HepG2 (cell line): ENCODE measurements around the gene PPP1R9B. TPM values are rescaled to one million over a fixed set of nuclear protein-coding genes. Genes with fewer than 3 reads are reported as not detected.

Experiments used
- ATAC-seq: fragments of 200-7000 bp; cut with Tn5 transposase; 3 replicates; pipeline ENCODE4 v1.9.1; 2020; ENCODE audit warnings: mild to moderate bottlenecking, moderate library complexity
- BruUV-seq: library from RNA; stranded (reverse); fragments of 400-500 nt; replicated peaks from 2 replicates; lab custom pipeline; 2021; lab: Mats Ljungman, UMichigan
- CTCF ChIA-PET: fragments of 300-600 bp; formaldehyde crosslinking; extraction: SDS; loops from one replicate; lab custom pipeline; 2021; ENCODE audit warnings: low total read pairs, inconsistent platforms, low intra/inter-chr PET ratio; lab: Yijun Ruan, JAX
- POLR2A ChIA-PET: fragments of 350-600 bp; sonication (Branson Sonifier 250); formaldehyde crosslinking; loops from one replicate; lab custom pipeline; 2020; ENCODE audit warnings: antibody characterized with exemption, inconsistent platforms; lab: Yijun Ruan, JAX
- DNase-seq: peaks from one replicate; pipeline ENCODE4 v3.0.0-alpha.2; 2015; ENCODE audit warnings: low spot score
- FAIRE-seq: peaks from 3 replicates; lab custom pipeline; 2011; peaks lifted over from hg19 to GRCh38; lab: Jason Lieb, UNC
- H2AFZ ChIP-seq: one replicate; pipeline ENCODE4 v1.6.1; 2011; ENCODE audit warnings: low read length, inconsistent platforms
- H3K27ac ChIP-seq: fragments of 300-600 bp; 3 replicates; pipeline ENCODE4 v1.8.0; 2011; ENCODE audit warnings: mixed run types, mild to moderate bottlenecking, mixed read lengths, low read length, inconsistent platforms; ENCODE audit not compliant: insufficient read depth; ENCODE audit errors: extremely low read length
- H3K27me3 ChIP-seq, 2 experiments: fragments of 200-600 bp in 1 of 2; 2 replicates in 1 of 2; 3 replicates in 1 of 2; pipeline versions ENCODE4 v1.6.0 to v1.8.0; 2011; ENCODE audit warnings: low read length in 2 of 2, mild to moderate bottlenecking in 2 of 2, moderate library complexity in 2 of 2, inconsistent platforms in 1 of 2; ENCODE audit not compliant: insufficient read depth in 2 of 2, control insufficient read depth in 1 of 2
- H3K36me3 ChIP-seq, 2 experiments: fragments of 200-600 bp in 1 of 2; replicated peaks in 1 of 2; 2 replicates in 1 of 2; 3 replicates in 1 of 2; pipeline versions ENCODE4 v1.5.1 to v1.8.0; 2011; ENCODE audit warnings: low read length in 2 of 2, inconsistent platforms in 1 of 2; ENCODE audit not compliant: insufficient read depth in 2 of 2, control insufficient read depth in 1 of 2
- H3K4me1 ChIP-seq: 2 replicates; pipeline ENCODE4 v1.5.1; 2012; ENCODE audit warnings: low read length, inconsistent platforms; ENCODE audit not compliant: insufficient read depth
- H3K4me2 ChIP-seq: 2 replicates; pipeline ENCODE4 v1.6.0; 2011; ENCODE audit warnings: low read depth, low read length, inconsistent platforms
- H3K4me3 ChIP-seq, 3 experiments: fragments of 200-600 bp in 1 of 3; sonication (generic), shearing (Covaris generic) in 1 of 3; replicated peaks in 1 of 3; 2 replicates each; pipeline ENCODE4 v1.5.1; 2011 to 2016; ENCODE audit warnings: low read length in 3 of 3, inconsistent platforms in 2 of 3, low read depth in 2 of 3, mild to moderate bottlenecking in 2 of 3, control low read depth in 1 of 3, mixed read lengths in 1 of 3; ENCODE audit not compliant: insufficient read depth in 1 of 3
- H3K79me2 ChIP-seq: one replicate; pipeline ENCODE4 v1.6.1; 2011; ENCODE audit warnings: low read length, inconsistent platforms; ENCODE audit not compliant: insufficient read depth
- H3K9ac ChIP-seq: 2 replicates; pipeline ENCODE4 v1.6.0; 2011; ENCODE audit warnings: mild to moderate bottlenecking, low read depth, low read length, inconsistent platforms; ENCODE audit not compliant: insufficient read depth
- H3K9me3 ChIP-seq: 2 replicates; pipeline ENCODE4 v1.5.1; 2012; ENCODE audit warnings: mild to moderate bottlenecking, low read length
- H4K20me1 ChIP-seq: 2 replicates; pipeline ENCODE4 v1.6.0; 2011; ENCODE audit warnings: inconsistent platforms, mild to moderate bottlenecking, low read length, moderate library complexity; ENCODE audit not compliant: insufficient read depth
- AFF4 ChIP-seq: sonication (generic); formaldehyde crosslinking; IDR thresholded peaks from 2 replicates; pipeline ENCODE4 v1.4.0; 2020; ENCODE audit warnings: missing genetic modification reagents
- ARNT ChIP-seq: fragments of 450-650 bp; IDR thresholded peaks from 2 replicates; pipeline ENCODE4 v1.6.1; 2017
- BATF2 ChIP-seq: sonication (generic); formaldehyde crosslinking; IDR thresholded peaks from 2 replicates; pipeline ENCODE4 v1.8.0; 2022; ENCODE audit warnings: mild to moderate bottlenecking, missing genetic modification reagents, moderate library complexity
- BORCS8-MEF2B ChIP-seq: sonication (generic); formaldehyde crosslinking; IDR thresholded peaks from 2 replicates; pipeline ENCODE4 v1.8.0; 2022; ENCODE audit warnings: mild to moderate bottlenecking, missing genetic modification reagents
- CEBPG ChIP-seq: IDR thresholded peaks from 2 replicates; pipeline ENCODE4 v1.6.1; 2016
- ETS1 ChIP-seq: sonication (generic); formaldehyde crosslinking; IDR thresholded peaks from 2 replicates; pipeline ENCODE4 v1.4.0; 2020; ENCODE audit warnings: missing genetic modification reagents
- HDAC1 ChIP-seq: sonication (generic); formaldehyde crosslinking; IDR thresholded peaks from 2 replicates; pipeline ENCODE4 v1.5.1; 2020; ENCODE audit warnings: mild to moderate bottlenecking, missing genetic modification reagents
- HNRNPUL1 ChIP-seq: fragments of 200-400 bp; formaldehyde crosslinking; IDR thresholded peaks from 2 replicates; pipeline ENCODE4 v1.6.1; 2017; ENCODE audit warnings: low read depth, mild to moderate bottlenecking, low read length, moderate library complexity
- HOMEZ ChIP-seq: IDR thresholded peaks from 2 replicates; pipeline ENCODE4 v1.6.1; 2016; ENCODE audit warnings: low read depth
- TSC22D2 ChIP-seq: sonication (generic); formaldehyde crosslinking; IDR thresholded peaks from 2 replicates; pipeline ENCODE4 v1.5.1; 2020; ENCODE audit warnings: missing genetic modification reagents, mild to moderate bottlenecking, borderline replicate concordance
- ZBTB2 ChIP-seq: sonication (generic); formaldehyde crosslinking; IDR thresholded peaks from 2 replicates; pipeline ENCODE4 v1.8.0; 2022; ENCODE audit warnings: low read depth, missing genetic modification reagents
- ZFP1 ChIP-seq: IDR thresholded peaks from 2 replicates; pipeline ENCODE4 v1.6.1; 2016
- ZKSCAN1 ChIP-seq: fragments of 150-350 bp; IDR thresholded peaks from 2 replicates; pipeline ENCODE4 v1.6.1; 2014; ENCODE audit warnings: low read length
- ZNF44 ChIP-seq: sonication (generic); formaldehyde crosslinking; IDR thresholded peaks from 2 replicates; pipeline ENCODE4 v1.5.1; 2020; ENCODE audit warnings: mild to moderate bottlenecking, missing genetic modification reagents
- ZNF761 ChIP-seq: sonication (generic); formaldehyde crosslinking; conservative IDR thresholded peaks from 2 replicates; pipeline ENCODE4 v1.4.0; 2020; ENCODE audit warnings: mild to moderate bottlenecking, missing genetic modification reagents
- ZNF784 ChIP-seq: sonication (generic); formaldehyde crosslinking; IDR thresholded peaks from 2 replicates; pipeline ENCODE4 v1.5.1; 2020; ENCODE audit warnings: missing genetic modification reagents, mild to moderate bottlenecking, borderline replicate concordance
- ZNF891 ChIP-seq: sonication (generic); formaldehyde crosslinking; IDR thresholded peaks from 2 replicates; pipeline ENCODE4 v1.5.0; 2020; ENCODE audit warnings: mild to moderate bottlenecking, missing genetic modification reagents
- WGBS: methylation state at CpG from one replicate; pipeline ENCODE4 v1.1.6; 2017; ENCODE audit warnings: low lambda C conversion rate; 5-methylcytosine and 5-hydroxymethylcytosine counted together
- in situ Hi-C: cut with HindIII; loops from 2 replicates; pipeline ENCODE4 v1.10.0; 2017; ENCODE audit warnings: low pct_unique_long_range_greater_than_20kb; ENCODE audit not compliant: extremely low pct_ligation_motif_present
- intact Hi-C: fragments of 100-400 bp; cut with micrococcal nuclease; formaldehyde crosslinking; loops from one replicate; pipeline ENCODE4 v1.10.0; 2022; ENCODE audit not compliant: unreplicated experiment
- polyA plus RNA-seq, 8 experiments: library from polyadenylated mRNA; depleted of rRNA in 3 of 8; stranded (reverse) in 7 of 8; unstranded in 1 of 8; fragments of >200 nt; fragmentation: Illumina TruSeq in 4 of 8; extraction: Trizol in 4 of 8; gene quantifications; 2 replicates each; pipeline versions ENCODE4 v1.2.1 to v1.2.3, GENCODE V29; 2011 to 2016; ENCODE audit warnings: low read depth in 4 of 8, missing spikeins in 1 of 8, mixed read lengths in 1 of 8; ENCODE audit not compliant: insufficient read depth in 1 of 8
- total RNA-seq, 5 experiments: library from RNA; depleted of rRNA; stranded (reverse); fragments of >200 nt; fragmentation: Illumina TruSeq; extraction: Trizol; gene quantifications; 2 replicates each; pipeline ENCODE4 v1.2.3, GENCODE V29; 2016; ENCODE audit warnings: low read depth in 1 of 5

The PPP1R9B gene
- total and polyA plus RNA-seq, 2 of the 13 experiments (the other 11 are each of a cell fraction or from before 2014, with no cell fraction given) = 9.4 to 15.8 TPM

GRCh38 chr17:50165066-50165465 lies 14.6 kb upstream of the PPP1R9B start:
- Histone ChIP-seq H3K27me3 (peaks cover 11 to 70% of the 10 kb centered on the region in 2 experiments; a peak in 3 of 5 replicates), H3K79me2 (no peaks in the 10 kb centered on the region), H3K9ac (no peak overlapping the region), H3K27ac (no peak overlapping the region), H4K20me1 (no peaks in the 10 kb centered on the region), H3K36me3 (no peaks in the 10 kb centered on the region), H3K4me3 (no peak overlapping the region), H2AFZ (no peak overlapping the region), H3K4me2 (no peak overlapping the region), H3K4me1 (peaks cover 15% of the 10 kb centered on the region), H3K9me3 (no peaks in the 10 kb centered on the region)
- ATAC-seq (no peak), FAIRE-seq (no peak), DNase-seq (no peak)
- BruUV-seq = no TSS peak
- WGBS = 39% methylated on average over 9 of the region's 9 CpGs
- in situ Hi-C loops (no loop called here), intact Hi-C loops (no loop called here)
- CTCF ChIA-PET = no interaction called here
- POLR2A ChIA-PET = no interaction called here
- no peak for TF ChIP-seq ZNF44
- TF ChIP-seq BATF2 (CRISPR knock-in tag) = no peak
- no peak for TF ChIP-seq ZBTB2
- TF ChIP-seq ZNF761 (CRISPR knock-in tag) = no peak
- TF ChIP-seq CEBPG (CRISPR knock-in tag) = no peak
- no peak for TF ChIP-seq ZNF891 (CRISPR knock-in tag)
- TF ChIP-seq HNRNPUL1 = no peak
- no peak for TF ChIP-seq ETS1
- TF ChIP-seq TSC22D2 = no peak
- TF ChIP-seq AFF4 (CRISPR knock-in tag) = no peak
- TF ChIP-seq ZFP1 = no peak
- no peak for TF ChIP-seq BORCS8-MEF2B (CRISPR knock-in tag)
- no peak for TF ChIP-seq HDAC1 (CRISPR knock-in tag)
- TF ChIP-seq HOMEZ (CRISPR knock-in tag) = no peak
- TF ChIP-seq ARNT = no peak
- no peak for TF ChIP-seq ZNF784 (CRISPR knock-in tag)
- TF ChIP-seq ZKSCAN1 = no peak
